GM23338 (cell line): ENCODE results near the gene IGF2BP2. TPM values are rescaled to one million over a fixed set of nuclear protein-coding genes. Genes with fewer than 3 reads are reported as not detected.
"Not testable (repeated sequence)": the region's sequence is repeated elsewhere in the genome, so short reads cannot be mapped to it uniquely, and the experiment has no call there.

Experiments used
- ATAC-seq: fragments of 200-7000 bp; cut with Tn5 transposase; 3 replicates; pipeline ENCODE4 v1.9.1; 2020
- DNase-seq: peaks from one replicate; pipeline ENCODE4 v3.0.0-alpha.2; 2015; ENCODE audit warnings: low spot score
- H2AFZ ChIP-seq: fragments of 200-600 bp; sonication (generic); 2 replicates; pipeline ENCODE4 v1.8.0; 2016; ENCODE audit warnings: antibody characterized with exemption, mild to moderate bottlenecking, moderate library complexity
- H3F3A ChIP-seq: fragments of 200-600 bp; sonication (generic); replicated peaks from 2 replicates; pipeline ENCODE4 v1.8.0; 2017; ENCODE audit warnings: antibody characterized with exemption, mixed run types, low read depth
- H3K27ac ChIP-seq: fragments of 200-600 bp; sonication (generic); 2 replicates; pipeline ENCODE4 v1.6.1; 2016; ENCODE audit warnings: low read depth
- H3K27me3 ChIP-seq: fragments of 200-600 bp; sonication (generic); 2 replicates; pipeline ENCODE4 v1.8.0; 2016; ENCODE audit warnings: mild to moderate bottlenecking, mixed run types, moderate library complexity; ENCODE audit not compliant: insufficient read depth
- H3K36me3 ChIP-seq: fragments of 200-600 bp; sonication (generic); 2 replicates; pipeline ENCODE4 v1.8.0; 2016; ENCODE audit warnings: mild to moderate bottlenecking; ENCODE audit not compliant: insufficient read depth
- H3K4me1 ChIP-seq: fragments of 200-600 bp; sonication (generic); 2 replicates; pipeline ENCODE4 v1.8.0; 2016; ENCODE audit warnings: mild to moderate bottlenecking, moderate library complexity; ENCODE audit not compliant: insufficient read depth
- H3K4me2 ChIP-seq: fragments of 200-600 bp; sonication (generic); 2 replicates; pipeline ENCODE4 v1.7.1; 2017; ENCODE audit warnings: mixed run types
- H3K4me3 ChIP-seq: fragments of 200-600 bp; sonication (generic); 2 replicates; pipeline ENCODE4 v1.6.1; 2016; ENCODE audit warnings: mixed run types
- H3K79me2 ChIP-seq: fragments of 200-600 bp; sonication (generic); replicated peaks from 2 replicates; pipeline ENCODE4 v1.8.0; 2017; ENCODE audit warnings: mild to moderate bottlenecking; ENCODE audit not compliant: insufficient read depth
- H3K9me2 ChIP-seq: fragments of 200-600 bp; sonication (generic); 2 replicates; pipeline ENCODE4 v1.8.0; 2017; ENCODE audit not compliant: insufficient read depth
- H4K20me1 ChIP-seq: fragments of 200-600 bp; sonication (generic); replicated peaks from 2 replicates; pipeline ENCODE4 v1.8.0; 2017; ENCODE audit warnings: mild to moderate bottlenecking; ENCODE audit not compliant: insufficient read depth
- H3K27ac Mint-ChIP-seq: 2 replicates; pipeline ENCODE4 v1.8.0; 2020; ENCODE audit warnings: inconsistent platforms, mild to moderate bottlenecking, moderate library complexity, mixed read lengths
- H3K27me3 Mint-ChIP-seq: 3 replicates; pipeline ENCODE4 v1.8.0; 2022; ENCODE audit warnings: low read depth, mild to moderate bottlenecking, moderate library complexity, mixed read lengths, inconsistent platforms; ENCODE audit not compliant: insufficient read depth, poor library complexity
- H3K36me3 Mint-ChIP-seq: 3 replicates; pipeline ENCODE4 v1.8.0; 2021; ENCODE audit warnings: low read depth, mild to moderate bottlenecking, inconsistent platforms, moderate library complexity, mixed read lengths
- H3K4me1 Mint-ChIP-seq: 3 replicates; pipeline ENCODE4 v1.8.0; 2020; ENCODE audit warnings: mild to moderate bottlenecking, inconsistent platforms, mixed read lengths
- H3K4me3 Mint-ChIP-seq: 3 replicates; pipeline ENCODE4 v1.8.0; 2021; ENCODE audit warnings: moderate library complexity, mild to moderate bottlenecking, inconsistent platforms, mixed read lengths
- H3K9me3 Mint-ChIP-seq: 3 replicates; pipeline ENCODE4 v1.8.0; 2020; ENCODE audit warnings: moderate library complexity, mild to moderate bottlenecking, inconsistent platforms, mixed read lengths
- CREB1 ChIP-seq: fragments of 250-450 bp; sonication (Bioruptor Pico); IDR thresholded peaks from 2 replicates; pipeline ENCODE4 v1.5.0; 2020; ENCODE audit warnings: low read depth, mild to moderate bottlenecking, moderate library complexity
- CTCF ChIP-seq, 2 experiments: fragments of 200-600 bp in 1 of 2; sonication (generic) in 1 of 2; conservative IDR thresholded peaks; 2 replicates each; pipeline versions ENCODE4 v1.5.1 to v1.6.1; 2016 to 2017; ENCODE audit warnings: antibody characterized with exemption in 2 of 2, low read depth in 2 of 2, mild to moderate bottlenecking in 2 of 2, moderate library complexity in 1 of 2
- NANOG ChIP-seq: IDR thresholded peaks from 2 replicates; pipeline ENCODE4 v1.6.1; 2016; ENCODE audit warnings: antibody characterized with exemption, borderline replicate concordance
- ZNF114 ChIP-seq: fragments of 250-450 bp; sonication (Bioruptor Pico); IDR thresholded peaks from 2 replicates; pipeline ENCODE4 v1.5.0; 2020; ENCODE audit warnings: mild to moderate bottlenecking, moderate library complexity
- ZNF462 ChIP-seq: fragments of 250-450 bp; sonication (Bioruptor Pico); IDR thresholded peaks from 2 replicates; pipeline ENCODE4 v1.5.0; 2020; ENCODE audit warnings: mild to moderate bottlenecking, moderate library complexity
- polyA plus RNA-seq: library from polyadenylated mRNA; unstranded; fragments of >200 nt; fragmentation: Nextera tagmentation; extraction: Ambion mirVana; gene quantifications from 2 replicates; pipeline ENCODE4 v1.2.1, GENCODE V29; 2016
- total RNA-seq: library from RNA; depleted of rRNA; stranded (reverse); fragments of >200 nt; shearing (Covaris generic); gene quantifications from 2 replicates; pipeline ENCODE4 v1.2.3, GENCODE V29; 2014

The IGF2BP2 gene
- total and polyA plus RNA-seq, 2 experiments from 2014 or later: 82.9 to 84.5 TPM

GRCh38 chr3:185768578-185768982 lies 56.3 kb downstream of the IGF2BP2 start:
- not testable (repeated sequence) for H3K4me3 ChIP-seq, H3K27me3 ChIP-seq, H3K4me3 Mint-ChIP-seq, H3K27me3 Mint-ChIP-seq, H3K36me3 ChIP-seq, H2AFZ ChIP-seq, H3K27ac Mint-ChIP-seq, H3K36me3 Mint-ChIP-seq, H3K9me2 ChIP-seq, H3K9me3 Mint-ChIP-seq, H3K4me2 ChIP-seq
- H3K4me1 Mint-ChIP-seq: peaks cover 72% of the 10 kb centered on the region
- Histone ChIP-seq H3K4me1 (peaks cover 45% of the 10 kb centered on the region), H3K27ac (peak overlapping the region; percentile 34; the same call in 1 of the 2 replicates), H4K20me1 (peaks cover 57% of the 10 kb centered on the region; the same call in 1 of the 2 replicates), H3K79me2 (peaks cover 92% of the 10 kb centered on the region), H3F3A (0 out of 2 replicates have a peak, but pooled peaks cover 11% of the 10 kb centered on the region)
- TF ChIP-seq CTCF (conservative IDR thresholded peaks at IDR 0.05; ENCODE audit: low read depth in 2 of 2): peak; percentile 85 to 87
- DNase-seq: peak; percentile 95
- ATAC-seq: peak; percentile 54

GRCh38 chr3:185767002-185767688 lies 57.7 kb downstream of the IGF2BP2 start:
- H3K27ac Mint-ChIP-seq: no peak overlapping the region
- Histone ChIP-seq H3K36me3 (no peaks in the 10 kb centered on the region), H4K20me1 (peaks cover 47% of the 10 kb centered on the region; the same call in 1 of the 2 replicates), H2AFZ (no peak overlapping the region), H3F3A (0 out of 2 replicates have a peak, but pooled peaks cover 11% of the 10 kb centered on the region), H3K79me2 (peaks cover 92% of the 10 kb centered on the region), H3K27ac (no peak overlapping the region), H3K27me3 (no peaks in the 10 kb centered on the region), H3K4me1 (peaks cover 38% of the 10 kb centered on the region), H3K9me2 (no peaks in the 10 kb centered on the region), H3K4me2 (no peak overlapping the region), H3K4me3 (no peak overlapping the region)
- no peaks in the 10 kb centered on the region for H3K9me3 Mint-ChIP-seq
- no peak for DNase-seq
- H3K27me3 Mint-ChIP-seq: peaks cover 6% of the 10 kb centered on the region
- TF ChIP-seq ZNF114 (CRISPR knock-in tag) (no peak), NANOG (no peak)
- no peak for ATAC-seq
- no peak overlapping the region; the same call in 2 of the 3 replicates for H3K4me3 Mint-ChIP-seq
- H3K36me3 Mint-ChIP-seq: no peaks in the 10 kb centered on the region
- H3K4me1 Mint-ChIP-seq: peaks cover 72% of the 10 kb centered on the region

GRCh38 chr3:185766329-185767001 lies 58.4 kb downstream of the IGF2BP2 start:
- Mint-ChIP-seq H3K27me3 (peaks cover 6% of the 10 kb centered on the region), H3K4me1 (peaks cover 72% of the 10 kb centered on the region), H3K9me3 (no peaks in the 10 kb centered on the region), H3K4me3 (no peak overlapping the region; the same call in 2 of the 3 replicates), H3K27ac (no peak overlapping the region), H3K36me3 (no peaks in the 10 kb centered on the region)
- peaks cover 47% of the 10 kb centered on the region; the same call in 1 of the 2 replicates for H4K20me1 ChIP-seq
- DNase-seq: no peak
- no peak overlapping the region for H3K4me2 ChIP-seq
- no peak overlapping the region for H3K4me3 ChIP-seq
- H3K27ac ChIP-seq: no peak overlapping the region
- H3K36me3 ChIP-seq: no peaks in the 10 kb centered on the region
- no peaks in the 10 kb centered on the region for H3K9me2 ChIP-seq
- H3K27me3 ChIP-seq: no peaks in the 10 kb centered on the region
- H2AFZ ChIP-seq: no peak overlapping the region
- ATAC-seq: no peak
- H3K79me2 ChIP-seq: peaks cover 92% of the 10 kb centered on the region
- H3F3A ChIP-seq: peaks cover 11% of the 10 kb centered on the region; the same call in 1 of the 2 replicates
- peaks cover 43% of the 10 kb centered on the region for H3K4me1 ChIP-seq
- TF ChIP-seq ZNF462 (CRISPR knock-in tag) (no peak), CREB1 (CRISPR knock-in tag) (no peak), NANOG (no peak)
